Calu3 (cell line): Measurements from ENCODE around the gene GNA12. TPM values are rescaled to one million over a fixed set of nuclear protein-coding genes. Genes with fewer than 3 reads are reported as not detected.

Experiments
- BruUV-seq: library from RNA; stranded (reverse); fragments of 400-500 nt; replicated peaks from 2 replicates; lab custom pipeline; 2021; lab: Mats Ljungman, UMichigan
- CTCF ChIA-PET: fragments of 300-600 bp; sonication (Branson Sonifier 250); formaldehyde crosslinking; loops from one replicate; lab custom pipeline; 2022; ENCODE audit warnings: antibody characterized with exemption; lab: Charles Lee
- DNase-seq: peaks from one replicate; pipeline ENCODE4 v3.0.0; 2022
- H3K27ac Mint-ChIP-seq: one replicate; pipeline ENCODE4 v1.8.0; 2022; ENCODE audit warnings: mixed read lengths; ENCODE audit not compliant: unreplicated experiment
- H3K27me3 Mint-ChIP-seq: one replicate; pipeline ENCODE4 v1.8.0; 2022; ENCODE audit warnings: mixed read lengths; ENCODE audit not compliant: unreplicated experiment
- H3K36me3 Mint-ChIP-seq: one replicate; pipeline ENCODE4 v1.8.0; 2022; ENCODE audit warnings: mild to moderate bottlenecking, moderate library complexity, mixed read lengths; ENCODE audit not compliant: insufficient read depth, unreplicated experiment
- H3K4me1 Mint-ChIP-seq: one replicate; pipeline ENCODE4 v1.8.0; 2022; ENCODE audit warnings: mild to moderate bottlenecking, low read depth, mixed read lengths; ENCODE audit not compliant: unreplicated experiment
- H3K4me3 Mint-ChIP-seq: one replicate; pipeline ENCODE4 v1.8.0; 2022; ENCODE audit warnings: mild to moderate bottlenecking, low read depth, moderate library complexity, mixed read lengths; ENCODE audit not compliant: unreplicated experiment
- H3K9me3 Mint-ChIP-seq: one replicate; pipeline ENCODE4 v1.8.0; 2022; ENCODE audit warnings: low read depth, mixed read lengths; ENCODE audit not compliant: unreplicated experiment
- intact Hi-C: fragments of 100-400 bp; cut with micrococcal nuclease; formaldehyde crosslinking; loops from one replicate; pipeline ENCODE4 v1.10.0; 2022; ENCODE audit not compliant: unreplicated experiment
- total RNA-seq: library from RNA; stranded (reverse); gene quantifications from 2 replicates; pipeline ENCODE4 v1.2.3, GENCODE V29; 2022
- TF ChIP-seq, protein P1 (sequence below): fragments of 200-600 bp; IDR thresholded peaks from one replicate; pipeline ENCODE4 v1.8.0; 2022; ENCODE audit warnings: antibody characterized with exemption; ENCODE audit not compliant: unreplicated experiment

GNA12 gene
- total RNA-seq, 1 experiment from 2014 or later = 78.3 TPM

DNA sequence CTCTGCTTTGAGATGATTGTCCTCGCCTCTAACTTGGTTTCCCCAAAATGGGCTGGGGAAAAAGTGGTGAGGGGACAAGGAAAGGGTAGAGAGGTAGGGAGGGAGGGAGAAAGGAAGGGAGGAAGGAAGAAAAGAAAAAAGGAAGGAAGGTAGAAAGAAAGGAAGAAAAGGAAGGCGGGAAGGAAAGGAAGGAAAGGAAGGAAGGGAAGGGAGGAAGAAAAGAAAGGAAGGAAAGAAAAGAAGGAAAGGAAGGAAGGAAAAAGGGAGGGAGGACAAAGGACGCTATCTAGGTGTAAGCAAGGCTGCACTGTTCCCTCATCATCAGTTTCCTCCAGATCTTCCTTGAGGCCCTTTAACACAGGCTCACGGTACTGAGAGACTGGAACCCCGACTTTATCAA, 2.2 kb downstream of the GNA12 start:
- peak overlapping the region; percentile 81 for H3K4me3 Mint-ChIP-seq
- CTCF ChIA-PET = interaction anchor here (1.1 to 1.2 kb wide), 2 partner anchors 8 to 19 kb away, joined by 3 to 4 read pairs; no protein-coding TSS in a partner anchor
- TF ChIP-seq, protein P1, sequence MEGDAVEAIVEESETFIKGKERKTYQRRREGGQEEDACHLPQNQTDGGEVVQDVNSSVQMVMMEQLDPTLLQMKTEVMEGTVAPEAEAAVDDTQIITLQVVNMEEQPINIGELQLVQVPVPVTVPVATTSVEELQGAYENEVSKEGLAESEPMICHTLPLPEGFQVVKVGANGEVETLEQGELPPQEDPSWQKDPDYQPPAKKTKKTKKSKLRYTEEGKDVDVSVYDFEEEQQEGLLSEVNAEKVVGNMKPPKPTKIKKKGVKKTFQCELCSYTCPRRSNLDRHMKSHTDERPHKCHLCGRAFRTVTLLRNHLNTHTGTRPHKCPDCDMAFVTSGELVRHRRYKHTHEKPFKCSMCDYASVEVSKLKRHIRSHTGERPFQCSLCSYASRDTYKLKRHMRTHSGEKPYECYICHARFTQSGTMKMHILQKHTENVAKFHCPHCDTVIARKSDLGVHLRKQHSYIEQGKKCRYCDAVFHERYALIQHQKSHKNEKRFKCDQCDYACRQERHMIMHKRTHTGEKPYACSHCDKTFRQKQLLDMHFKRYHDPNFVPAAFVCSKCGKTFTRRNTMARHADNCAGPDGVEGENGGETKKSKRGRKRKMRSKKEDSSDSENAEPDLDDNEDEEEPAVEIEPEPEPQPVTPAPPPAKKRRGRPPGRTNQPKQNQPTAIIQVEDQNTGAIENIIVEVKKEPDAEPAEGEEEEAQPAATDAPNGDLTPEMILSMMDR = no peak
- no peak for DNase-seq
- H3K4me1 Mint-ChIP-seq = peaks cover 39% of the 10 kb centered on the region
- no peak overlapping the region for H3K27ac Mint-ChIP-seq
- intact Hi-C loops = no loop called here
- H3K36me3 Mint-ChIP-seq = peaks cover 38% of the 10 kb centered on the region
- H3K9me3 Mint-ChIP-seq = no peaks in the 10 kb centered on the region
- BruUV-seq = no TSS peak
- no peaks in the 10 kb centered on the region for H3K27me3 Mint-ChIP-seq

GRCh38 chr7:2840458-2840857, 3.6 kb downstream of the GNA12 start:
- Mint-ChIP-seq H3K36me3 (peaks cover 38% of the 10 kb centered on the region), H3K4me3 (no peak overlapping the region), H3K9me3 (no peaks in the 10 kb centered on the region), H3K27me3 (no peaks in the 10 kb centered on the region), H3K27ac (no peak overlapping the region), H3K4me1 (peaks cover 39% of the 10 kb centered on the region)
- intact Hi-C loops = no loop called here
- TF ChIP-seq, protein P1 = no peak
- CTCF ChIA-PET = interaction anchor here (1.1 to 1.2 kb wide), 2 partner anchors 10 to 20 kb away, joined by 3 read pairs; no protein-coding TSS in a partner anchor
- BruUV-seq = no TSS peak
- no peak for DNase-seq

GRCh38 chr7:2838873-2839578, 5.1 kb downstream of the GNA12 start:
- Mint-ChIP-seq H3K27ac (peak overlapping the region; percentile 14), H3K36me3 (peaks cover 31% of the 10 kb centered on the region), H3K9me3 (no peaks in the 10 kb centered on the region), H3K27me3 (no peaks in the 10 kb centered on the region), H3K4me3 (no peak overlapping the region), H3K4me1 (peaks cover 39% of the 10 kb centered on the region)
- no TSS peak for BruUV-seq
- CTCF ChIA-PET = no interaction called here
- no peak for DNase-seq
- TF ChIP-seq, protein P1 = no peak
- intact Hi-C loops = no loop called here

- no peak for DNase-seq
- CTCF ChIA-PET = interaction anchor here (0.7 kb wide), 1 partner anchor 18 kb away, joined by 3 read pairs; no protein-coding TSS in a partner anchor
- no TSS peak for BruUV-seq
- Mint-ChIP-seq H3K27ac (peak overlapping the region; percentile 14), H3K27me3 (no peaks in the 10 kb centered on the region), H3K36me3 (peaks cover 27% of the 10 kb centered on the region), H3K4me3 (no peak overlapping the region), H3K4me1 (peaks cover 39% of the 10 kb centered on the region), H3K9me3 (no peaks in the 10 kb centered on the region)
- intact Hi-C loops = no loop called here
- TF ChIP-seq, protein P1 = no peak
Observed at GRCh38 chr7:2838451-2838850, 5.7 kb downstream of the GNA12 start.
